H1 (cell line): Measurements from ENCODE around the gene TMEM63C. TPM values are rescaled to one million over a fixed set of nuclear protein-coding genes. Genes with fewer than 3 reads are reported as not detected.

Experiments used
- CBX5 ChIP-seq: fragments of 300-800, 300-1000 bp; sonication (generic); IDR thresholded peaks from 2 replicates; pipeline ENCODE4 v1.7.1; 2016; ENCODE audit warnings: antibody characterized with exemption, low read length, low read depth
- CHD7 ChIP-seq: fragments of 300-600 bp; sonication (generic); IDR thresholded peaks from 2 replicates; pipeline ENCODE4 v1.7.1; 2012; ENCODE audit warnings: low read length, moderate library complexity, mild to moderate bottlenecking, inconsistent platforms; ENCODE audit not compliant: insufficient replicate concordance
- CTCF ChIP-seq, 3 experiments: IDR thresholded peaks; 1 replicate in 2 of 3; 2 replicates in 1 of 3; pipeline versions ENCODE4 v1.5.1 to v1.6.1; 2011; ENCODE audit warnings: low read length in 3 of 3, mild to moderate bottlenecking in 3 of 3, inconsistent platforms in 2 of 3, low read depth in 1 of 3, moderate library complexity in 1 of 3; ENCODE audit not compliant: insufficient read depth in 1 of 3; ENCODE audit errors: control extremely low read depth in 1 of 3
- polyA plus RNA-seq, 7 experiments: library from polyadenylated mRNA; depleted of rRNA in 3 of 7; stranded (reverse) in 5 of 7; unstranded in 2 of 7; fragments of >200 nt in 5 of 7; fragments of 200-250 nt in 2 of 7; gene quantifications; 1 replicate in 5 of 7; 2 replicates in 1 of 7; 4 replicates in 1 of 7; pipeline versions ENCODE4 v1.2.1 to v1.2.3, GENCODE V29; 2011 to 2013; ENCODE audit warnings: missing spikeins in 2 of 7, mixed read lengths in 2 of 7
- total RNA-seq: library from RNA; stranded (reverse); fragmentation: NEBNext Ultra II Directional; extraction: Animal tissue kit (Norgen Biotek cat#: 25700); gene quantifications from 2 replicates; pipeline ENCODE4 v1.2.1, GENCODE V29; 2021

Gene TMEM63C
- total and polyA plus RNA-seq, 2 of the 8 experiments (the other 6 are each of a cell fraction or from before 2014, with no cell fraction given): 3.0 to 7.6 TPM

GRCh38 chr14:77190977-77191376, 9.4 kb downstream of the TMEM63C start (continued):
- TF ChIP-seq CHD7: no peak
- TF ChIP-seq CBX5: no peak
- TF ChIP-seq CTCF (IDR thresholded peaks at IDR 0.05; ENCODE audit: control extremely low read depth in 1 of 3, insufficient read depth in 1 of 3, low read depth in 1 of 3, low read length in 3 of 3): peak in 1 of 3 experiments; percentile 16; a peak in 1 of 4 replicates
